ENCODE data around the gene AKAP7. TPM values are rescaled to one million over a fixed set of nuclear protein-coding genes. Genes with fewer than 3 reads are reported as not detected.

AKAP7 gene
- total and polyA plus RNA-seq, 4 donors = 4.2 to 25.0 (median 8.6) TPM

DNA sequence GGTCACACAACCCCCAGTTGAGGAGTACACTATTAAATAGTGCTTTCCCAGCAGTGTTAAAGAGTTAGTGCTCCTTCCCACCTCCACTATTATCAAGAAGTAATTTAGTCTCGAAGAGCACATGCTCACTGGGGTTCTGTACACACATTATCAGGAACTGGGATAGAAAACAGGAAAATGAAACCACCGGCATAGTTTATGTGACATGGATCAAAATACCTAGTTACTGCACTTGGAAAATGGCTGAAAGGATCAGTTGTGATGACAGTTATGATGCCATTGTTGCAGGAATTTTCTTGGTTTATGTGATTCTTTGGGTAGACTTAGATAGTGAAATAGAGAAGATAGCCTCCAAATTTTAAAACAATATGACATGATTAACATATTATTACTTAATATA is 152.9 kb downstream of the AKAP7 start:
- no peaks in the 10 kb centered on the region for H3K9me3 ChIP-seq (ENCODE audit: control insufficient read depth in 4 of 4, insufficient read depth in 3 of 4, low read length in 3 of 4)
- no peak for ATAC-seq (ENCODE audit: insufficient read depth, low FRiP score)

DNA sequence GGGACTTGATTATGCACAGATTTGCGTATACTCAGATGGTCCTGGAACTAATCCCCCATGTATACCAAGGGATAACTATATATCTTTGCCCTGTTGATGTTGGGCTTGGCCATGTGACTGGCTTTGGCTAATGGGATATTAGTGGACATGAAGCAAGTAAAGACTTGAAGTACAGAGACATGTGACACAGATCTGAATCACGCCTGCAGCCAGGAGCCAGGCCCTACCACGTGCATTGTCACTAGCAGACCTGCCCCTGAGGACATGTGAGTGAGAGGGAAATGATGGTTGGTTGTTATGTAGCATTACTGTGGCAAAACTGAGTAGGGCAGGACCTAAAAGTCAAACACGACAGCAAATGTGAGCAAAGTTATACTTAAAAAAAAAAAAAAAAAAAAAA is 155.7 kb downstream of the AKAP7 start:
- ATAC-seq (ENCODE audit: insufficient read depth, low FRiP score) (no peak), DNase-seq (no peak)
- WGBS, 2 donors = 93% methylated on average over 4 of the region's 4 CpGs
- peaks cover 0 to 12% (median 6%) of the 10 kb centered on the region in 5 donors for H3K4me1 ChIP-seq (ENCODE audit: control insufficient read depth in 5 of 5, insufficient read depth in 5 of 5, low read length in 5 of 5)
- peaks cover 0 to 5% (median 0%) of the 10 kb centered on the region in 4 donors for H3K36me3 ChIP-seq (ENCODE audit: control insufficient read depth in 4 of 4, insufficient read depth in 4 of 4, low read length in 4 of 4)
- no peaks in the 10 kb centered on the region for H3K9me3 ChIP-seq (ENCODE audit: control insufficient read depth in 4 of 4, insufficient read depth in 3 of 4, low read length in 3 of 4)
- H3K27me3 ChIP-seq (ENCODE audit: control insufficient read depth in 3 of 3, insufficient read depth in 3 of 3, low read length in 2 of 3) = no peaks in the 10 kb centered on the region
- H3K4me3 ChIP-seq = no peak overlapping the region
- no peak overlapping the region for H3K9ac ChIP-seq (ENCODE audit: insufficient read depth in 1 of 2, low read length in 2 of 2)
- H3K27ac ChIP-seq (ENCODE audit: low read depth in 1 of 2, low read length in 1 of 2) = no peak overlapping the region
- TF ChIP-seq CTCF (IDR thresholded peaks at IDR 0.05; ENCODE audit: control extremely low read depth, extremely low read depth) = no peak

More for the DNA sequence above, 152.9 kb downstream of the AKAP7 start:
- no peaks in the 10 kb centered on the region for H3K27me3 ChIP-seq (ENCODE audit: control insufficient read depth in 3 of 3, insufficient read depth in 3 of 3, low read length in 2 of 3)
- WGBS, 2 donors = 52 to 72% methylated on average over 2 of the region's 2 CpGs
- no peak overlapping the region for H3K4me3 ChIP-seq
- no peak overlapping the region for H3K9ac ChIP-seq (ENCODE audit: insufficient read depth in 1 of 2, low read length in 2 of 2)
- DNase-seq = no peak
- TF ChIP-seq CTCF (IDR thresholded peaks at IDR 0.05; ENCODE audit: control extremely low read depth, extremely low read depth) = no peak
- H3K27ac ChIP-seq (ENCODE audit: low read depth in 1 of 2, low read length in 1 of 2) = no peak overlapping the region
- H3K36me3 ChIP-seq (ENCODE audit: control insufficient read depth in 4 of 4, insufficient read depth in 4 of 4, low read length in 4 of 4) = peaks cover 0 to 5% (median 0%) of the 10 kb centered on the region in 4 donors
- H3K4me1 ChIP-seq (ENCODE audit: control insufficient read depth in 5 of 5, insufficient read depth in 5 of 5, low read length in 5 of 5) = peaks cover 0 to 12% (median 6%) of the 10 kb centered on the region in 5 donors

GRCh38 chr6:131292145-131292938 is 157.1 kb downstream of the AKAP7 start:
- Histone ChIP-seq H3K27ac (ENCODE audit: low read depth in 1 of 2, low read length in 1 of 2) (no peak overlapping the region), H3K4me1 (ENCODE audit: control insufficient read depth in 5 of 5, insufficient read depth in 5 of 5, low read length in 5 of 5) (peaks cover 0 to 12% (median 6%) of the 10 kb centered on the region in 5 donors), H3K9me3 (ENCODE audit: control insufficient read depth in 4 of 4, insufficient read depth in 3 of 4, low read length in 3 of 4) (no peaks in the 10 kb centered on the region), H3K36me3 (ENCODE audit: control insufficient read depth in 4 of 4, insufficient read depth in 4 of 4, low read length in 4 of 4) (peaks cover 0 to 2% (median 0%) of the 10 kb centered on the region in 4 donors), H3K27me3 (ENCODE audit: control insufficient read depth in 3 of 3, insufficient read depth in 3 of 3, low read length in 2 of 3) (no peaks in the 10 kb centered on the region), H3K9ac (ENCODE audit: insufficient read depth in 1 of 2, low read length in 2 of 2) (no peak overlapping the region), H3K4me3 (no peak overlapping the region)
- 17 to 29% methylated on average over 2 of the region's 2 CpGs for WGBS, 2 donors
- ATAC-seq (ENCODE audit: insufficient read depth, low FRiP score) (peak; percentile 9), DNase-seq (peak; percentile 24 to 76 (median 64))
- TF ChIP-seq CTCF (IDR thresholded peaks at IDR 0.05; ENCODE audit: control extremely low read depth, extremely low read depth) = no peak

Data from lung (tissue), 12 donors.